IMR-90 (cell line): Measurements from ENCODE around the gene RPL10A.

Experiments
- CEBPB ChIP-seq: IDR thresholded peaks from 2 replicates; pipeline ENCODE4 v1.6.1; 2012; ENCODE audit warnings: low read depth, low read length, improper control_type of control experiment
- FOS ChIP-seq: fragments of 150-350 bp; IDR thresholded peaks from 2 replicates; pipeline ENCODE4 v1.6.1; 2016; ENCODE audit warnings: low read depth, low read length
- MAFK ChIP-seq: IDR thresholded peaks from 2 replicates; pipeline ENCODE4 v1.6.1; 2012; ENCODE audit warnings: low read depth, low read length, improper control_type of control experiment
- MAZ ChIP-seq: IDR thresholded peaks from 2 replicates; pipeline ENCODE4 v1.6.1; 2012; ENCODE audit warnings: low read depth, mild to moderate bottlenecking, low read length, improper control_type of control experiment, moderate library complexity, borderline replicate concordance
- MXI1 ChIP-seq: IDR thresholded peaks from 2 replicates; pipeline ENCODE4 v1.6.1; 2012; ENCODE audit warnings: low read depth, mild to moderate bottlenecking, low read length, moderate library complexity, borderline replicate concordance
- NFE2L2 ChIP-seq: fragments of 150-350 bp; IDR thresholded peaks from 2 replicates; pipeline ENCODE4 v1.6.1; 2016; ENCODE audit warnings: low read depth, mild to moderate bottlenecking, low read length
- POLR2A ChIP-seq: IDR thresholded peaks from 2 replicates; pipeline ENCODE4 v1.6.1; 2012; ENCODE audit warnings: mild to moderate bottlenecking, low read depth, low read length
- RAD21 ChIP-seq: IDR thresholded peaks from 2 replicates; pipeline ENCODE4 v1.6.1; 2012; ENCODE audit warnings: low read length, improper control_type of control experiment
- RFX5 ChIP-seq: IDR thresholded peaks from 2 replicates; pipeline ENCODE4 v1.8.0; 2012; ENCODE audit warnings: low read depth, mild to moderate bottlenecking, low read length, moderate library complexity
- TF ChIP-seq, protein P1 (sequence below): conservative IDR thresholded peaks from 2 replicates; pipeline ENCODE4 v1.5.1; 2012; ENCODE audit warnings: mild to moderate bottlenecking, low read depth, low read length, improper control_type of control experiment
- TF ChIP-seq, protein P2 (sequence below): fragments of 150-350 bp; IDR thresholded peaks from 2 replicates; pipeline ENCODE4 v1.6.1; 2016; ENCODE audit warnings: low read depth, mild to moderate bottlenecking, low read length, moderate library complexity, borderline replicate concordance
- TF ChIP-seq, protein P3 (sequence below): fragments of 150-350 bp; IDR thresholded peaks from 2 replicates; pipeline ENCODE4 v1.6.1; 2017; ENCODE audit warnings: mild to moderate bottlenecking, antibody characterized with exemption, low read length, low read depth

DNA sequence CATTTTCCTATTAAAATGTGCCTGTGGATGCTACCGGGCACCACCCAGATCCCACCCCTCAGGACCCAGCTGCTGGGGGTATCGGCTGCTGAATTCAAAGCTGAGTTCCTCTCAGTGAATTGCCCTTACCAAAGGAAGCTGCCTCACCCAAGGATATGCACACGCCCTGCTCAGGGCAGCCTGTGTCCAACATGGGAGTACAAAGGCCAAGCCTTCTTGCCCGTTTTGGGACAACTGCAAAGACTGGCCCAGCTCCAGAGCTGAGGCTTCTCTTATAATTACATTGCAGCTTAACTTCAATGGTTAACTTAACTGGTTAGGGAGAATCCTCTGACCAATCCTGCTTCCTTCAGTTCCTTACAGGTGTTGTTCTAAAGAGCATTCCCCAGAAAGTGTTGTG lies 35.9 kb upstream of the RPL10A start:
- TF ChIP-seq, protein P1, sequence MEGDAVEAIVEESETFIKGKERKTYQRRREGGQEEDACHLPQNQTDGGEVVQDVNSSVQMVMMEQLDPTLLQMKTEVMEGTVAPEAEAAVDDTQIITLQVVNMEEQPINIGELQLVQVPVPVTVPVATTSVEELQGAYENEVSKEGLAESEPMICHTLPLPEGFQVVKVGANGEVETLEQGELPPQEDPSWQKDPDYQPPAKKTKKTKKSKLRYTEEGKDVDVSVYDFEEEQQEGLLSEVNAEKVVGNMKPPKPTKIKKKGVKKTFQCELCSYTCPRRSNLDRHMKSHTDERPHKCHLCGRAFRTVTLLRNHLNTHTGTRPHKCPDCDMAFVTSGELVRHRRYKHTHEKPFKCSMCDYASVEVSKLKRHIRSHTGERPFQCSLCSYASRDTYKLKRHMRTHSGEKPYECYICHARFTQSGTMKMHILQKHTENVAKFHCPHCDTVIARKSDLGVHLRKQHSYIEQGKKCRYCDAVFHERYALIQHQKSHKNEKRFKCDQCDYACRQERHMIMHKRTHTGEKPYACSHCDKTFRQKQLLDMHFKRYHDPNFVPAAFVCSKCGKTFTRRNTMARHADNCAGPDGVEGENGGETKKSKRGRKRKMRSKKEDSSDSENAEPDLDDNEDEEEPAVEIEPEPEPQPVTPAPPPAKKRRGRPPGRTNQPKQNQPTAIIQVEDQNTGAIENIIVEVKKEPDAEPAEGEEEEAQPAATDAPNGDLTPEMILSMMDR: no peak
- TF ChIP-seq MAZ (no peak), POLR2A (no peak), FOS (no peak), CEBPB (no peak), RFX5 (no peak), RAD21 (no peak), MAFK (no peak), NFE2L2 (no peak), MXI1 (no peak)
- TF ChIP-seq, protein P2, sequence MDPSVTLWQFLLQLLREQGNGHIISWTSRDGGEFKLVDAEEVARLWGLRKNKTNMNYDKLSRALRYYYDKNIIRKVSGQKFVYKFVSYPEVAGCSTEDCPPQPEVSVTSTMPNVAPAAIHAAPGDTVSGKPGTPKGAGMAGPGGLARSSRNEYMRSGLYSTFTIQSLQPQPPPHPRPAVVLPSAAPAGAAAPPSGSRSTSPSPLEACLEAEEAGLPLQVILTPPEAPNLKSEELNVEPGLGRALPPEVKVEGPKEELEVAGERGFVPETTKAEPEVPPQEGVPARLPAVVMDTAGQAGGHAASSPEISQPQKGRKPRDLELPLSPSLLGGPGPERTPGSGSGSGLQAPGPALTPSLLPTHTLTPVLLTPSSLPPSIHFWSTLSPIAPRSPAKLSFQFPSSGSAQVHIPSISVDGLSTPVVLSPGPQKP: no peak
- TF ChIP-seq, protein P3, sequence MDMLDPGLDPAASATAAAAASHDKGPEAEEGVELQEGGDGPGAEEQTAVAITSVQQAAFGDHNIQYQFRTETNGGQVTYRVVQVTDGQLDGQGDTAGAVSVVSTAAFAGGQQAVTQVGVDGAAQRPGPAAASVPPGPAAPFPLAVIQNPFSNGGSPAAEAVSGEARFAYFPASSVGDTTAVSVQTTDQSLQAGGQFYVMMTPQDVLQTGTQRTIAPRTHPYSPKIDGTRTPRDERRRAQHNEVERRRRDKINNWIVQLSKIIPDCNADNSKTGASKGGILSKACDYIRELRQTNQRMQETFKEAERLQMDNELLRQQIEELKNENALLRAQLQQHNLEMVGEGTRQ: no peak
